ENCODE measurements around the gene RAB15.
A peak's percentile ranks its signal among the peaks of the same experiment; 100 is the strongest.

RAB15 gene

DNA sequence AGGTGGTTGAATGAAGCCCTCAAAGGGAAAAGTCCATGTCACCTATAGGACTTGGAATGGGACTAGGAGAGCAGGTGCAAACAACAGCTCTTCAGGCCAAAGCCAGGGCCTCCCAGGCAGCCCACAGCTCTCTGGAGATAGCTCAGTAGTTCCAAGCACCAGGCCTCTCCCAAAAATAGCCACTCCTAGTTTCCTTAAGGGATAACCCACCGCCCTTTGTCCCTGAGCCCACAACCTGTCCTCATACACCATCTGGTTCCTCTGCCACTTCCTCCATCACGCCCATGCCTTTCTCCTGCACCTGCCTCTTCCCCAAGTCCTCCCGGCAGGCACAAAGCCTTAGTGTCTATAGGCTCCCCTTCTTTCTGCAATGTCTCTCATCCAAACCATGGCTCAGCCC lies 2.1 kb downstream of the RAB15 start:
- no peak overlapping the region for H3K4me3 ChIP-seq (ENCODE audit: low read depth in 1 of 2, low read length in 2 of 2)
- peaks cover 28% of the 10 kb centered on the region for H3K4me1 ChIP-seq (ENCODE audit: insufficient read depth, low read length)
- H3K36me3 ChIP-seq (ENCODE audit: insufficient read depth, low read length), result 0 out of 2 replicates have a peak, but pooled peaks cover 3% of the 10 kb centered on the region
- peak overlapping the region; percentile 84; the same call in 1 of the 2 replicates for H3K4me2 ChIP-seq (ENCODE audit: insufficient read depth, low read length)
- no peak overlapping the region for H3K27ac ChIP-seq (ENCODE audit: low read length)
- no peak for DNase-seq
- no peak for TF ChIP-seq EZH2 (IDR thresholded peaks at IDR 0.05; ENCODE audit: borderline replicate concordance, low read depth, low read length, severe bottlenecking)
- TF ChIP-seq, protein P1, sequence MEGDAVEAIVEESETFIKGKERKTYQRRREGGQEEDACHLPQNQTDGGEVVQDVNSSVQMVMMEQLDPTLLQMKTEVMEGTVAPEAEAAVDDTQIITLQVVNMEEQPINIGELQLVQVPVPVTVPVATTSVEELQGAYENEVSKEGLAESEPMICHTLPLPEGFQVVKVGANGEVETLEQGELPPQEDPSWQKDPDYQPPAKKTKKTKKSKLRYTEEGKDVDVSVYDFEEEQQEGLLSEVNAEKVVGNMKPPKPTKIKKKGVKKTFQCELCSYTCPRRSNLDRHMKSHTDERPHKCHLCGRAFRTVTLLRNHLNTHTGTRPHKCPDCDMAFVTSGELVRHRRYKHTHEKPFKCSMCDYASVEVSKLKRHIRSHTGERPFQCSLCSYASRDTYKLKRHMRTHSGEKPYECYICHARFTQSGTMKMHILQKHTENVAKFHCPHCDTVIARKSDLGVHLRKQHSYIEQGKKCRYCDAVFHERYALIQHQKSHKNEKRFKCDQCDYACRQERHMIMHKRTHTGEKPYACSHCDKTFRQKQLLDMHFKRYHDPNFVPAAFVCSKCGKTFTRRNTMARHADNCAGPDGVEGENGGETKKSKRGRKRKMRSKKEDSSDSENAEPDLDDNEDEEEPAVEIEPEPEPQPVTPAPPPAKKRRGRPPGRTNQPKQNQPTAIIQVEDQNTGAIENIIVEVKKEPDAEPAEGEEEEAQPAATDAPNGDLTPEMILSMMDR (IDR thresholded peaks at IDR 0.05; ENCODE audit: borderline replicate concordance, extremely low read depth, low read length, poor library complexity, severe bottlenecking), result no peak
- H3K27me3 ChIP-seq (ENCODE audit: insufficient read depth, low read length, poor library complexity), result no peaks in the 10 kb centered on the region
- no peak overlapping the region for H2AFZ ChIP-seq (ENCODE audit: low read depth, low read length)
- H4K20me1 ChIP-seq (ENCODE audit: insufficient read depth, low read length), result peaks cover 7% of the 10 kb centered on the region; the same call in 1 of the 2 replicates
- no peak for ATAC-seq (ENCODE audit: insufficient read depth, low read depth)
- no peaks in the 10 kb centered on the region for H3K79me2 ChIP-seq (ENCODE audit: insufficient read depth, low read length)
- H3K9me3 ChIP-seq (ENCODE audit: insufficient read depth, low read length, severe bottlenecking), result no peaks in the 10 kb centered on the region
- no peak overlapping the region for H3K9ac ChIP-seq (ENCODE audit: low read depth, low read length)

DNA sequence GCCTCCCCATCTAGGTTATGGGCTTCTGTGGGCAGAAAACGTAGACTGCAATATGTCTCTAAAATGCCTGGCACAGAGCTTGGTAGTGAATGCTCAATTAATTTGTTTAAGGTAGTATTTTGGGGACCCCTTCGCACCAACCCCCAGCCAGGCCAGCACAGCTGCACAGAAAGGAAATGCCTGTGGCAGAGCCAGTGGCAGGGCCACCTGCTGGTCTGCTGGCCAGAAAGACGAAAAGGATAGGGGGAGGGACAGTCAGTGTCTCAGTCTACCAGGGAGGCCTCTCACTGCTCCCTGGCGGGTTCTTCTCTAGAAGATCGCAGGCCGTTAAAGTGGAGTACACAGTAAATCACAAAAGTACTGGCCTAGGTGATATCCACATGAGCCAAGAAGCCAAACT lies 3.5 kb downstream of the RAB15 start:
- ATAC-seq (ENCODE audit: insufficient read depth, low read depth) (no peak), DNase-seq (no peak)
- Histone ChIP-seq H3K27ac (ENCODE audit: low read length) (no peak overlapping the region), H3K9ac (ENCODE audit: low read depth, low read length) (no peak overlapping the region), H3K4me3 (ENCODE audit: low read depth in 1 of 2, low read length in 2 of 2) (no peak overlapping the region), H3K4me1 (ENCODE audit: insufficient read depth, low read length) (peaks cover 28% of the 10 kb centered on the region), H3K27me3 (ENCODE audit: insufficient read depth, low read length, poor library complexity) (no peaks in the 10 kb centered on the region), H3K9me3 (ENCODE audit: insufficient read depth, low read length, severe bottlenecking) (no peaks in the 10 kb centered on the region), H3K79me2 (ENCODE audit: insufficient read depth, low read length) (no peaks in the 10 kb centered on the region), H3K36me3 (ENCODE audit: insufficient read depth, low read length) (0 out of 2 replicates have a peak, but pooled peaks cover 3% of the 10 kb centered on the region), H4K20me1 (ENCODE audit: insufficient read depth, low read length) (peaks cover 7% of the 10 kb centered on the region; the same call in 1 of the 2 replicates), H3K4me2 (ENCODE audit: insufficient read depth, low read length) (no peak overlapping the region), H2AFZ (ENCODE audit: low read depth, low read length) (no peak overlapping the region)
- TF ChIP-seq EZH2 (IDR thresholded peaks at IDR 0.05; ENCODE audit: borderline replicate concordance, low read depth, low read length, severe bottlenecking), result no peak
- TF ChIP-seq, protein P1 (IDR thresholded peaks at IDR 0.05; ENCODE audit: borderline replicate concordance, extremely low read depth, low read length, poor library complexity, severe bottlenecking), result no peak

GRCh38 chr14:64968167-64968566 lies 4.0 kb downstream of the RAB15 start:
- Histone ChIP-seq H3K4me1 (ENCODE audit: insufficient read depth, low read length) (peaks cover 28% of the 10 kb centered on the region), H3K9ac (ENCODE audit: low read depth, low read length) (no peak overlapping the region), H3K4me2 (ENCODE audit: insufficient read depth, low read length) (no peak overlapping the region), H3K79me2 (ENCODE audit: insufficient read depth, low read length) (no peaks in the 10 kb centered on the region), H3K4me3 (ENCODE audit: low read depth in 1 of 2, low read length in 2 of 2) (no peak overlapping the region), H3K36me3 (ENCODE audit: insufficient read depth, low read length) (0 out of 2 replicates have a peak, but pooled peaks cover 3% of the 10 kb centered on the region), H4K20me1 (ENCODE audit: insufficient read depth, low read length) (peaks cover 7% of the 10 kb centered on the region; the same call in 1 of the 2 replicates), H3K27me3 (ENCODE audit: insufficient read depth, low read length, poor library complexity) (no peaks in the 10 kb centered on the region), H2AFZ (ENCODE audit: low read depth, low read length) (no peak overlapping the region), H3K27ac (ENCODE audit: low read length) (no peak overlapping the region), H3K9me3 (ENCODE audit: insufficient read depth, low read length, severe bottlenecking) (no peaks in the 10 kb centered on the region)
- no peak for ATAC-seq (ENCODE audit: insufficient read depth, low read depth)
- TF ChIP-seq, protein P1 (IDR thresholded peaks at IDR 0.05; ENCODE audit: borderline replicate concordance, extremely low read depth, low read length, poor library complexity, severe bottlenecking), result no peak
- no peak for TF ChIP-seq EZH2 (IDR thresholded peaks at IDR 0.05; ENCODE audit: borderline replicate concordance, low read depth, low read length, severe bottlenecking)
- DNase-seq, result no peak

Data from DND-41 (cell line).